ENCODE measurements around the gene IGF1R.

Gene IGF1R

DNA sequence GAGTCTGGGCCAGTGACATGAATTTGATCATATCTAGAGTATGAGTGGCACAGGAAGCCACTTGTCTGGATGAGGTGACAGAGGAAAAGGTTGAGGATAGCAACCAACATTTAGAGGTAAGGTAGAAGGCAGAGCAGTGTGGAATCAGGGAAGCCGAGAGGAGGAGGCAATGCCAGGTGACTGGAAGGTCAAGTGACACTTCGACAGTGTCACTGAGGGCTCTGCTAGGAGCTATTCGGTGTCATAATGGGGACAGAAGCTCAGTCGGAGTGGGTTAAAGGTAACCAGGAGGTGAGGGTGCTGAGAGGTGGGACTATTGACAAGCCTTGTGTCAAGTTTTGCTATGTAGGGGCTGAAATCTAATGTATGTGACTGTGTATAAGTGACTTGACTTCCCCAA is 56.7 kb downstream of the IGF1R start:
- no peak for DNase-seq (ENCODE audit: low spot score)

DNA sequence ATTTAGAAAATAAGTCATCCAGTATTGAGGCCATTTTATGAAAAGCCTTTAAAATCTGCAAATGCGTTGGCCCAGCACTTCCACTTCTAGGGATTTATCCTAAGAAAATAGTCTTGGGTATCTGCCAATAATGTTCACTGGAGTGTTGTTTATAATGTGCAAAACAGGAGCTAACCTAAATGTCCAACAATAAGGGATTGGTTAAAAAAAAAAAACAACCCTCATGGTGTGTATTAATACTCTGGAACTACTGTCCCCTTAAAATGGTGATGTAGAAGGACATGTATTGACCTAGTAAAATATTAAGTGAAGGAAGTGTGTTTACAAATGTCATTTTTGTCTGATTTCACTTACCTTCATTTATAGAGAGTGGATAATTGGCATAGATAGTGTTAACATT is 58.0 kb downstream of the IGF1R start:
- DNase-seq (ENCODE audit: low spot score), result no peak

DNA sequence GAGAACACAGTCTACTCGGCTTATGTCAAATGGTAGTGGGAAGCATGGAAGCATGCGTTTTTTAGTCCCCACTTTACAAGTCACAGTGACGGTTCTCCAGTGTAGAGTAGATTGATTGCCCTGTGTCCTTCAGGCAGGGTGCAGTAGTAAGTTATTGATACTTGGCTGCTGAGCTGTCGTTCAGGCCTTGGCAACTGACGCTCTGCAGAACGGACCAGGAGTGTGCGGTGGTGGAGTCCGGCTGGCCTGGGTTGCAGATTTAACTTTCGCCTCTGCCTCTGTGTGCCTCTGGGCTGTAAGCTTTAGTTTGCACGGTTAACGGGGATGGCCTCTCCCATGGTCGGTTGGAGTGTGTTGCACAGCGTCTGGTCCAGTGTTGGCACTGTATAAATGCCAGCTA is 58.6 kb downstream of the IGF1R start:
- DNase-seq (ENCODE audit: low spot score), result no peak

DNA sequence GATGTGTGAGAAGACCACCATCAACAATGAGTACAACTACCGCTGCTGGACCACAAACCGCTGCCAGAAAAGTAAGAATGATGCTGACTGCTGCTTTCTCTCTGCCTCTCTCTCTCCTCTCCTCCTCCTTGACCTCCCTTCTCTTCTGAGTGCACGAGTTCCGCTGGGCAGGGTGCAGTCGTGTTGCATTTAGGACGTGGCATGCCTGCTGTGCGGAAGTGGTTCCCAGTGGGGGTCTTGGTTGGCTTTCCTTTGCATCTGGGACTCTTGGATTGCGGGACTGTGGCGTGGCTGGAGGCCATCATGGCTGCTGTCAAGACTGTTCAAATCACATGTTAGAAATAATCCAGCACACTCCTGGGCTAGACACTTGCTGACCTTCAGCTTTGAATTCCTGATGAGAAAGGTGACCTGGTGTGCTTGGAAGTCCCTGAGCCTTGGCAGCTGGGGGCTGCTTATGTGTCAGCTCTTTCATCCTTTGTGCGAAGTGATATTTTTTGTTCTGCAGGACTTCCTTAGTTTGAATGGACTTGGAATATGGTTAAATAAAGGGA is 59.8 kb downstream of the IGF1R start:
- DNase-seq (ENCODE audit: low spot score), result no peak

DNA sequence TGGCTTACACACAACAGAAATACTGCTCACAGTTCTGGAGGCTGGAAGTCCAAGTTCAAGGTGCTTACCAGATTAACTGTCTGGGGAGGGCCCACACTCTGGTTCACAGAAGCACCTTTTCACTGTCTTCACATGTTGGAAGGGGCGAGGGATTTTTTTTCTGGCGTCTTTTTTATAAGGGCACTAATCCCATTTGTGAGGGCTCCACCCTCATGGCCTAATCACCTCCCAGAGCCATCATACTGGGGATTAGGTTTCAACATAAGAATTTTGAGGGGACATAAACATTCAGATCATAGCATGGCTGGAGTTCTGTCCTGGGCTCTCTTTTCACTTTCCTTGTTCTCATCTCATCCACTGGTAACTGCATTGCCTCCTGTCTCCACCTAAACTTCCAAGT is 63.5 kb downstream of the IGF1R start:
- no peak for DNase-seq (ENCODE audit: low spot score)

DNA sequence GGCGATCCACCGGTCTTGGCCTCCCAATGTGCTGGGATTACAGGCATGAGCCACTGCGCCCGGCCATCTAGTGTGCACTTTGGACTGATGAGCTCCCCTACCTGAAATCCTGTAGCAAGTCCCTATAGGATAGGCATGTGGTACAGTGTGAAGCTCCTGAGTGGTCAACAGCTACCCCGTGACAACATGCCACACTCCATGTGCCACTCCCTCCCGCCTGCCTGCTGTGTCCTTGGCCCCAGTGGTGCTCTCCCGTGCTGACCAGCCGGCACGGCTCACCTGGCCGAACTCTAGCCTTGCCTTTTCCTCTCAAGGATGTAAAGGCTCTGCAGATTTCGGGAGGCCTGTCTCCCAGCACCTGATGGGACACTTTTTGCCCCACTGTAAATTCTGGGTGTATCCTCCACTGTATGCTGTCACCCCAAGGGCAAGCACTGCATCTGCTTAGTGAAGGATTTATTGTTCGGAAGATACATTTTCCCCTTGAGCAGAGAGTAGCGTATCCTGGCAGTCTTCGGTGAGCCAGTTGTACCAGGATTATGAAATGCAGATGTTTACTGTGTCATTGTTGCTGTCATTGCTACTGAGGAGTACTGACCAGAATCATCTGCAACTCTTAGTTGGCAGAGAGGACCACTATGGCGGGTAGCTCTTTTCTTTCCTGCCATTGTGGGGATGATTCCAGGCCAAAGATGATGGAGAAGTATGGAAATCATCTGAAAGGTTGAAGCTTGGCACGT is 64.7 kb downstream of the IGF1R start:
- DNase-seq (ENCODE audit: low spot score), result no peak

DNA sequence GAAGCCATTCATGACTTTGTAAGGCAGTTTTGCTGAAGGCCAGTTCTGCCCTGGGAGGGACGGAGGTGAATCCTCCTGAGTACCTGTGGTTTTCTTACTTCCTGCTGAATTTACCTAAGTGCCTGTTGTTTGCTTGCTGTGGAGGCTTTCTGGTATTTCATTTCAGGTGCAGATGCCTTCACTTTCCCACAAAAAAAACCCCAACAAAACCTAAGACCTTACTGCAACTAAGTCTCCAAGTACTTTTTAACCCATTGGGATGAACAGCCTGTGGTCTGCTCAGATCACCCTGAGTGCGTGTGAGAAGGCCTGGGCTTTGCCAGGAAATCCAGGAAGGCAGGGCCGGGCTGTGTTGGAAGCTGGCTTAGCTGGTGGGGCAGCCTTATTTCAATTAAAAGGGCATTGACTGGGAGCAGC is 65.3 kb downstream of the IGF1R start:
- DNase-seq (ENCODE audit: low spot score), result no peak

DNA sequence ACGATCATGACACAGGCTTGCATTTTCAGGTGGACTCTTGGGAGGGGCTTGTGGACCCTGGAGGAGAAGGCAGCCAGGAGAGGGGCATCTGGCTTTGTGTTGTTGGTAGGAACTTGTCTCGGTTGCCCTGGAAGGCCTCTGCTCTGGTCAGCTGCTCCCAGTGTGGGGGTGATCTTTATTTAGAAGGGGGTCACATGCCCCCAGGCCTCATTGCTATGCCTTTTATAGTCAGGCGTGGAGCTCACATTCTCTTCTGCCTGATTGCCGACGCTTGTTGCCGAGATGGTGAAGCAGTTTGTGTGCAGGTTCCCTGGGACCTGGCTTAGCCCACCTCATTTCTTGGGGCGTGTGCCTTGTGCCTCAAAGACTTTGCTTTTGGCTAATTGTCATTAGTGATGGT is 66.6 kb downstream of the IGF1R start:
- DNase-seq (ENCODE audit: low spot score), result no peak

DNA sequence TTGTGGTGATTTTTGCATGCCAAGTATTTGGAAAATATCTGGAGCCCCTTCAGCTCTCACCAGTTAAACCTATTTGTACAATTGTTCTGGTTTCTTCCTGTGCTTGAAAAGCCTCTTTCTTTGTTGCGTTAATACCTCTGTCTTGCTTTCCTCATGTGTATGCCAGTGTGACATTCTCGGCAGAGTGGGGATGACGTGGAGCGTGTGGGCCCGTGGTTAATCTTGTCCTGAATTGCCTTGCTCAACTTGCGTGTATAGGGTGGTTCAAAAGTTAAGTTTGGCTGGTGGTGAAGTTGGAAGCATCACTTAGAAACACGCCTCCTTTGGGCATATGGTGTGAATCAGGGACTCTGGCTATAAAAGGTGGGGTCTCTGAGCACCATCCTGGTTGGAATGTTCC is 67.1 kb downstream of the IGF1R start:
- DNase-seq (ENCODE audit: low spot score), result no peak

DNA sequence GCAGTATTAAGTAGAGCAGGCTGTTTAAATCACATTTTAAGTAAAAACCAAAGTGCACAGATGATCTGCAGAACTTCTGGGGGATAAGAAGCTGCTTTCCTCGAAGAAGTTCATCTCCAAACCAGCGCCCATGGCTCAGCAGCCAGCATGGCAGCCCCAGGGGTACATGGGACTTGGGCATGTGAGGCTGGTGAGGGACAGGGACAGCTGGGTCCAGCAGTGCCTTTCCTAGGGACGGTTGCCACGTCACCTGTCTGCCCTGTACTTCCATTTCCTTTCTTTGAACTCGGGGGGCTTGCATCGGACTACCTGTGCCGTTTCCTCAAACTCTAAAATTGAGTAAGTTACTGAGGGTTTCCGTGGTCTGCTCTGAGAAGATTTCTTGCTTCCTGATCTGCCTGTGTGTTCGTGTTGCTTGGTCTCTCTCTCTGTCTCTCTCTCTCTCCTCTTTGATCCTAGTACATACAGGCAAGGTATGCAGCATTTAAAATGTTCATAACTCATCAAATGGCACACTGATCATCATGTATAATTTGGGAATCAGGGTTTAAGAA is 67.6 kb downstream of the IGF1R start:
- no peak for DNase-seq (ENCODE audit: low spot score)

DNA sequence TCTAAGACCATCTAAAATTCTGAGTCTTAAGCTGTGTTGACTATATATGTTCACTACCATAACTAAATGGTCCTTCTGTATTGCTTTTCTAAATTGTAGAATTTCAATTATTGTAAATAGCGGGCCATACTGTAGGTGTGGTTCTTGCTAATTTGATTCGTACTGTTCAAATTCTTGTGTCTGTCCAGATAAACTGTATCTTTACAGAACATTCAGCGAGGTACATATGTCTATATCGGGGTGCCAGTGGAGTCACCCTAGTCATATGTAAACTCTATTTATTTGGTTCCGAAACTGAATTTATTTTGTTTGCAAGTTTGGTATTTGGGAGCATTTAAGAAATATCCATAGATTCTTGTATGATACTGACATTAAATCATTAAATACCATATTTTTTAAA is 69.0 kb downstream of the IGF1R start:
- DNase-seq (ENCODE audit: low spot score), result no peak

DNA sequence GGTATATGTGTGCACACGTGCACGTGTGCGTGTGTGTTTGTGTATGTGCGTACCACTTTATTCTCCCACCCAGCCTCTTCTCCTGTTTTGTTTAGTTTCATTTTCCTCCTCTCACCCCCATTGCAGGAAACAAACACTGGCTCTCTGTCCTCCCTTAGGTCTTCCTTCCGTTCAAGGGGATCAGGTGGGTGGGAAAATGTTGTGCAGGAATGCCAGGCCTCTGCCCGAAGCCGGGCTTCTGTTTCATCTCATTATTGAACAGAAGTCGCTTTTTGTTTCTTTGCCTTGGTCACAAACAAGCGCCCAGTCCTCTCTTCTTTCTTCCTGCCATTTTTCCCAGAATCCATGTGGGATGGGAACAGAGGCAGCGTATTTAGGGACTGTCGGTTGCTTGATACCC is 69.6 kb downstream of the IGF1R start:
- DNase-seq (ENCODE audit: low spot score), result no peak

DNA sequence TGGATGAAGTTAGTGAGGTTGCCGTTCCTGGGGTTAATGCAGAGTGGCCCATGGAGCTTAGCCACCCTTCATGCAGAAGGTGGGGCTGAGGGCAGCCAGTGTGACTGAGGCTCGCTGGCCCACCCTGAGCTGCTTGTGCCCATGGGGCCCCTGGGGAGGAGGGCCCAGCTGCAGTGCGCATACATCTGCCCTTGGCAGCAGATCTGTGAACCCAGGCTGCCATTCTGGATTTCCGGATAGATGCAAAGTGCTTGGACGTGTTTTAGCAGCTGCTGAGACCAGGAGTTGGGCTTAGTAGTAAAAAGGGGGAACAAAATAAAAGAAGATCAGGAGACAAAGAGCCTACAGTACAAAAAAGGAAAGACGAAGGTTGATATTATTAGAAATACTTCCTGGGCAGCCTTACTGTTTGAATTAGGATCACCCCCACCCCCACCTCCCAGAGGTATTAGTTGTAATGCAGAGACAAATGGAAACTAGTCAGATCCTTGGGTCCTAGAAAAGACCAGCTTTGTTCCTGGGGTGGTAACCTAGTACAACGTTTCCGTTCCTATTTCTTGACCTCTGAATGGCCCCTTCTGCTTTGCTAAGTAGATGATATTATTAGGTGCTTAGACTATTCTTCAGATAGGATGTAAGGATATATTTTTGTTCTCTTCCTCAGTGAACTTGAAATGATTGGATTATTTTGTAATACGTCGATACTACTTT is 70.2 kb downstream of the IGF1R start:
- DNase-seq (ENCODE audit: low spot score), result no peak

DNA sequence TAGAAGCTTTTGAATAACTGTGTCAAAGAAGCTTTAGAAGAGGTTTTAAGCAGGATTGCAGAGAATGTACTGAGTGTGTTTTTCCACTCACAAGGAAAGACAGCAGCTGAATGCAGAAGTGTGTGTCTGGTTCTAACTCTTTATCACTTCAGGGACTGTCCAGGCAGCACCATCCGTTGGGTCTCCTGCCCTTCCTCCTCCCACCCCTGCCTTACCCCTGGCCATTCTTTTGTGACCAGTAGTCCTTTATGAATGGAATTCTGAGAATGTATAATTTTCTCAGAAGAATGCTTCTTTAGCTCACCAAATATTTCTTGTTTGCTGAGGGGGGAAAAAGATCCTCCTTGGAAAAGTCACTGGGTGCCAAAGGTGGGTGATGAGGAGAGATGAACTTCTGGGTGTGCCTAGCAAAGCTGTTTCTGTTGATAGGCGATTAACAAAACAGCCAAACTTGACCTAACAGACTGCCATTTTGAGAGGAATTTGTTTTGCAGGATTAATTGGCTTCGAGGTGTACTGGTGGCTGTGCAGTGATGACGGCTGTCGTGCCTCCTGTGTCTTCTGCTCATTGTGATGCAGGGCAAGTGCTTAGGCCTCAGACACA is 70.9 kb downstream of the IGF1R start:
- no peak for DNase-seq (ENCODE audit: low spot score)

DNA sequence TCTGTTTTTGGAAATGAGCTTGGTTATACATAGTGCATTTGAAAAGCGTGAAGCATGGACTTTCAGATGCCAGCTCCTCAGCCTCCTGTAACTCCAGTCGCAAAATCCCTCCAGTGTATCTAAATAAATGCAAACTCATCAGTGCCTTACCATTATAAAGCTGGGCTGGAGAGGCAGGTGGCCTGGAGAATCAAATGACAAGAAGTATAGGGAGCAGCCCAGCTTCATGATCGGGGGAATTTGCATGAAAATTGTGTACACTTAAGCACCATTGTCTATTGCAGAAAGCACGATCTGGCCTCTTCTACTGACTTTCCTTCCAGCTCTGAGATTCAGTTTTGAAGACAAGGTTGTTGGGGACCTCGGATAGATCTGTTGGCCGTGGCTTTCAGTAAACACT is 71.7 kb downstream of the IGF1R start:
- DNase-seq (ENCODE audit: low spot score), result no peak

DNA sequence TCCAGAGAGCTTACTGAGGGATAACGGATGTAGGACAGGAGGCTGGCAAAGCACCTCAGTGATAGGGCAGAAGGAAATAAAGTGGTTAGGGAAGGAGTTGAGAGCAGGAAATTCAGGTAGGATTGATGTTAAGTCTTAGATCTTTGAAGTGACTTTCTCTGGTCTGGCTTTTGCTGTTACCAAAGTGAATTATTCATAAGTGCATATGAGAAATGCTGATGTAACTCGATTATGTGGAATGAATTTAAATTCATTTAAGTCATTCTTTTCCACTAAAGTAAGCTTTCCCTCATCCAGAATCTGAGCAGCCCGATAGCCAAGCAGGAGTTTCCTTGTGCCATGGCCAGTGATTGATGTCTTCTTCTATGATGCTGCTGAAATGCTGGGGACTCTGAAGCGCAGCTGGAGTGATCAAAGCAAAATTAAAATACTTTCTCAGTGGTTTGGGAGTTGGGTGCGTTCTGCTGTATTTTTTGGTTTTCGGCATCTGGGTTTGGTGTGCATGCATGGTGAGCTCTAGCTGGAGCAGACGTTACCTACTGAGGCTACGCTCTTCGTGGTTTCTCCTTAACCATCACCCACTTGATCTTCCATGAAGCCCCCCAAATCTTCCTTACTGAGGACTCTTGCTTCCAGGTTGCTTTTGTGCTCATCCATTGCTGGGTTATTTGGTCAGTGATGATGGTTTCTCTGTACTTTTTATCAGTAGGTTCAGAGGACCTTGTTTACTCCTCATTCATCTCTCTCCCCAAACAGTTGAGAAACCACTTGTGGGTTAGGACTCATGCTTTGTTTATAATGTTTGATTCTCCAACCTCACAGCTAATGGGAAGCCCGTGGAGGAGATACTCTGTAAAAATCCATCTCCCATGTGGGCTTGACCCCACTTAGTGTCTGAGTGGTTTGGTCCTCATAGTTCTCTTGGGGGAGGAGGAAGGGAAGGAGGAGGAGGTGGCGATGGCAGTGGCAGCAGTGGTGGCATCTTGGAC is 72.5 kb downstream of the IGF1R start:
- no peak for DNase-seq (ENCODE audit: low spot score)

DNA sequence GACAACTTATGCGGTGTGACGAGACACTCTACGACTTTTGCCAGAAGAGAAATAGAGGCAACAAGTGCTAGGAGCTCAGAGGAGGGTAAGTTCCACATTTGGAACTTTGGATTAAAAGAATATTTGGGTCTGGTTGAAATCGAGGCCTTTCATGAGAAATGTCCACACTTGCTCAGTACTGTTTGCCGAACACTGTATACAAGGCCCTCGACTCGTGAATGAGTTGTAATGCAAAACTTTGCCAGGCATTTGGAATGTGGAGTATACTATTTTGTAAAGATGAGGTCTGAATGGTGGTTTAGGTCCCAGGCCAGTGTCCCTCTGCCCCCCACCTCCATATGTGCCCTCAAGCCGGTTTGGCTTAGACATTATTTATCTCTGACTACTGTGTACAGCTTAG is 73.9 kb downstream of the IGF1R start:
- no peak for DNase-seq (ENCODE audit: low spot score)

DNA sequence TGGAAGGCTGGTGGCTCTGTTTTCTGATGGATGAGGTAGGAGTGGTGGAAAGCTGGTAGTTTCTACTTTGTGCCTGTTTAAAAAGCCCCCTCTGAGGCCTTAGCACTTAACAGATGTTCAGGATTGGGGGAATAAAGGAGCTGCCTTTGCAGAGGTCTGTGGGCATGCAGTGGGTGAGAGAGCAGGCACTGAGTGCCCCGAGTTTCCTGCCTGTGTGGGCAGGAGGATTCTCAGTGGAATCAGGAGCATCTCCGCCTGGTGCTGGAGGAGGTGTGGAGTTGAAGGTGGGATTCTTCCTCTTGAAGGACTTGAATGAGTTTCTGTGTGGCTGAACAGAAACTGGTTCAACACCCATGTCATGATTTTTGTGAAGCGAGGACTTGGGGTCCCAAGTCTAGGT is 74.3 kb downstream of the IGF1R start:
- no peak for DNase-seq (ENCODE audit: low spot score)

DNA sequence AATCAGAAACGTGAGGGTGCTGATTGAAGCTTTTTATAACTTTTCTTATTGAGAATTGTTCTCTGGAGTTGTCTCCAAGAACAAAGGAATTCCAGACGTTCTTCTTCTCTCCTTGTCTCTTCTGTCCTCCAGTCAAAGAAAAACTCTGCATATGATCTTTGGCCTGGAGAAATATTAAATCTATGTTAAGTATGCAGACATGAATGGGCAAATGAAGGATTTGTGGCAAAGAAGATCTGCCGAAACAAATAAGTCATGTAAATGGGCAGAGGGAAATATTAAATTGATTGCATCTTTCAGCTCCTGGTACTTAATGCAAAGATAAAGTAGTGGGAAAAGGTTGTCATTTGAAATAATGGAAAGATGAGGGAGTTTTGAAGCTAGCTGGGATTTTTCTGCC is 74.9 kb downstream of the IGF1R start:
- no peak for DNase-seq (ENCODE audit: low spot score)

DNA sequence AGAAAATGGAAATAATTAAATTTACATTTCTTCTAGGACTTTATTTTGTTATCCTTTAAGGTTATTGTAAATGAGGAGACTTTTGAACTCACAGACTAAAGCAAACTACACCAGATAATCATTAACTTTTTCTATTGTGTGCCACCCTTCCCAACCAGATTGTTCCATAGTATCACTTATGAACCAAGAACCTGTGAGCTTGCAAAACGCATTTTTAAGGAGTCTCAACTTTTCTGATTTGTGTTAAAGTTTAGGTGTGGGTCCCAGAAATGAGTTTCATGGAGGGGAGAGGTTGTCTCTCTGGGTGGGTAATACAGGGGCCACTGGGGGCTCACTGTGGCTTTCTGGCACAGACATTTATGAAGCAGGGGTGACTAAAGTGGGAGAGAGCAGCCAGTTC is 75.7 kb downstream of the IGF1R start:
- no peak for DNase-seq (ENCODE audit: low spot score)

DNA sequence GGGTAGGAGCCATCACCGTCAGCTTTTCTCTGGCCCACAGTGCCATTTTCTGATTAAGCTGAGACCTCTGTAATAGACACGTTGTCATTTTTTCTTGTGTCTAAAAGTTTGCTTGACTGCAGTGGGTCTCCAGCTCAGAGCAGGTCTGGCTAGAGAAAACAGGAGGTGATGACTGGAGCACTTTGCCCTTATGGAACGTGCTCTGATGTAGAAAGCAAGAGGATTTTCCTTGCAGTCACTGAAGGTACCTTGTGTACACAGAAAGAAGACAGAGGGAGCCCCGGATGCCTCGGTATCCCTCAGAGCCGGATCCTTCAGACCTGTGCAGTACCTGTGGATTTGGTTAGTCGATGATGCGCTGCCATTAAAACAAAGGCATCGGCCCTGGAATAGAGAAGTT is 76.2 kb downstream of the IGF1R start:
- no peak for DNase-seq (ENCODE audit: low spot score)

DNA sequence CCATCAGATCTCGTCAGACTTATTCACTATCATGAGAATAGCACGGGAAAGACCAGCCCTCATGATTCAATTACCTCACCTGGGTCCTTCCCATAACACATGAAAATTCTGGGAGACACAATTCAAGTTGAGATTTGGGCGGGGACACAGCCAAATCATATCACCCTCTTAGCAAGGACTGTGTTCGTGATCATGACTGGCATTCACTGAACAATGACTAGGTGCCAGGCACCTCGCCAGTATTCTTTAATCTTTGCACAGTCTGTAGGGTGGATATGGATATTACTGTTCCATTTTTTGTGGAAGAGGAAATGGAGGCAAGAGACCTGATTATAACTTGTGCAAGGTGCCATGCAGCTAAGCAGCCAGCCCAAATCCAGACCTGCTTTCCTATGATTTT is 77.5 kb downstream of the IGF1R start:
- DNase-seq (ENCODE audit: low spot score), result no peak

Measured in iPS-NIHi11 (cell line).